ENCODE results near the gene RPL28. TPM values are rescaled to one million over a fixed set of nuclear protein-coding genes. Genes with fewer than 3 reads are reported as not detected.
A peak's percentile ranks its signal among the peaks of the same experiment; 100 is the strongest.

RPL28 gene
- total RNA-seq, 1 donor from 2014 or later: 515 TPM

GRCh38 chr19:55352549-55353145 is 33.1 kb upstream of the RPL28 start:
- ATAC-seq: no peak
- no peak for DNase-seq (ENCODE audit: low spot score)

- ATAC-seq (no peak), DNase-seq (ENCODE audit: low spot score) (no peak)
These were observed 32.4 kb upstream of the RPL28 start for GRCh38 chr19:55353356-55353802.

- ATAC-seq (peak; percentile 83), DNase-seq (ENCODE audit: low spot score) (no peak)
These were observed 31.7 kb upstream of the RPL28 start for GRCh38 chr19:55353803-55354697.

GRCh38 chr19:55354698-55355212 is 31.0 kb upstream of the RPL28 start, which contains the start of gene COX6B2:
TSS of gene COX6B2 (minus strand) at chr19:55354719. CDS start at chr19:55354521, 198 bp downstream.
- no peak for DNase-seq (ENCODE audit: low spot score)
- no peak for ATAC-seq

GRCh38 chr19:55355213-55355821 is 30.4 kb upstream of the RPL28 start:
- no peak for ATAC-seq

GRCh38 chr19:55358493-55358892 is 27.2 kb upstream of the RPL28 start:
- ATAC-seq: no peak

More at GRCh38 chr19:55355213-55355821, 30.4 kb upstream of the RPL28 start:
- DNase-seq (ENCODE audit: low spot score): no peak

GRCh38 chr19:55358943-55359908 is 26.5 kb upstream of the RPL28 start:
- DNase-seq (ENCODE audit: low spot score): no peak
- no peak for ATAC-seq

More at GRCh38 chr19:55358493-55358892, 27.2 kb upstream of the RPL28 start:
- DNase-seq (ENCODE audit: low spot score): no peak

- DNase-seq (ENCODE audit: low spot score) (no peak), ATAC-seq (no peak)
These were observed 24.8 kb upstream of the RPL28 start for GRCh38 chr19:55360902-55361301.

- no peak for ATAC-seq
- DNase-seq (ENCODE audit: low spot score): no peak
These were observed 23.4 kb upstream of the RPL28 start for GRCh38 chr19:55362174-55362989.

GRCh38 chr19:55362990-55363716 is 22.6 kb upstream of the RPL28 start, which contains the start of gene GARIN5B:
TSS of gene GARIN5B (minus strand) at chr19:55363260. CDS start at chr19:55363066, 194 bp downstream.
- no peak for ATAC-seq
- DNase-seq (ENCODE audit: low spot score): no peak

- no peak for ATAC-seq
- DNase-seq (ENCODE audit: low spot score): no peak
These were observed 20.5 kb upstream of the RPL28 start for GRCh38 chr19:55365245-55365644.

GRCh38 chr19:55365964-55366363 is 19.8 kb upstream of the RPL28 start:
- DNase-seq (ENCODE audit: low spot score) (no peak), ATAC-seq (no peak)

GRCh38 chr19:55366790-55367189 is 18.9 kb upstream of the RPL28 start:
- DNase-seq (ENCODE audit: low spot score) (no peak), ATAC-seq (no peak)

GRCh38 chr19:55368106-55368505 is 17.6 kb upstream of the RPL28 start:
- ATAC-seq: no peak
- no peak for DNase-seq (ENCODE audit: low spot score)

- ATAC-seq (peak; percentile 49), DNase-seq (ENCODE audit: low spot score) (no peak)
These were observed 16.8 kb upstream of the RPL28 start for GRCh38 chr19:55368701-55369563.

- no peak for ATAC-seq
These were observed 16.0 kb upstream of the RPL28 start for GRCh38 chr19:55369653-55370304.

More at GRCh38 chr19:55369653-55370304, 16.0 kb upstream of the RPL28 start:
- DNase-seq (ENCODE audit: low spot score): no peak

All from left lobe of liver (tissue), 2 donors.